ENCODE data around the gene ATG16L1.

- TF ChIP-seq GATA3 (IDR thresholded peaks at IDR 0.05; ENCODE audit: low read depth, low read length) = no peak
- no peak for TF ChIP-seq GATA2 (IDR thresholded peaks at IDR 0.05; ENCODE audit: low read depth, low read length)
Observed at GRCh38 chr2:233225230-233226068, 26.0 kb upstream of the ATG16L1 start.
